GM21423 (cell line): ENCODE measurements around the gene PDK3.

Source experiments
- ATAC-seq: cut with Tn5 transposase; IDR thresholded peaks from one replicate; pipeline ENCODE4 v1.9.1; 2021; ENCODE audit warnings: mild to moderate bottlenecking, moderate library complexity; ENCODE audit not compliant: unreplicated experiment

PDK3 gene

GRCh38 chrX:24547961-24548360 is 82.9 kb downstream of the PDK3 start:
- no peak for ATAC-seq

GRCh38 chrX:24550166-24550565 is 85.1 kb downstream of the PDK3 start:
- ATAC-seq: no peak

- ATAC-seq: no peak
Measured at GRCh38 chrX:24553011-24553410, 87.9 kb downstream of the PDK3 start.

GRCh38 chrX:24561121-24561520 is 96.0 kb downstream of the PDK3 start:
- ATAC-seq: no peak

GRCh38 chrX:24563291-24564010 is 98.4 kb downstream of the PDK3 start:
- ATAC-seq: no peak

- no peak for ATAC-seq
Measured at GRCh38 chrX:24566240-24566639, 101.2 kb downstream of the PDK3 start.

- no peak for ATAC-seq
Measured at GRCh38 chrX:24567169-24567568, 102.1 kb downstream of the PDK3 start.

- ATAC-seq: no peak
Measured at GRCh38 chrX:24574743-24575142, 109.7 kb downstream of the PDK3 start.

GRCh38 chrX:24575496-24575895 is 110.4 kb downstream of the PDK3 start:
- ATAC-seq: no peak

GRCh38 chrX:24577091-24577490 is 112.0 kb downstream of the PDK3 start:
- no peak for ATAC-seq
